PC-9 (cell line): ENCODE data around the gene PGBD5. TPM values are rescaled to one million over a fixed set of nuclear protein-coding genes. Genes with fewer than 3 reads are reported as not detected.

ENCODE experiments used
- BruUV-seq: library from RNA; stranded (reverse); fragments of 400-500 nt; replicated peaks from 2 replicates; lab custom pipeline; 2021; lab: Mats Ljungman, UMichigan
- CTCF ChIA-PET: fragments of 300-600 bp; sonication (Branson Sonifier 250); formaldehyde crosslinking; loops from one replicate; lab custom pipeline; 2022; ENCODE audit warnings: antibody characterized with exemption; lab: Charles Lee
- POLR2A ChIA-PET: fragments of 300-600 bp; sonication (Branson Sonifier 250); formaldehyde crosslinking; loops from one replicate; lab custom pipeline; 2022; ENCODE audit warnings: antibody characterized with exemption; ENCODE audit not compliant: unreplicated experiment; lab: Charles Lee
- DNase-seq, 2 experiments: peaks; one replicate each; pipeline versions ENCODE4 v3.0.0 to v3.0.0-alpha.2; 2015 to 2022; ENCODE audit warnings: mixed read lengths in 1 of 2
- H2AFZ ChIP-seq: fragments of 200-600 bp; sonication (generic); 2 replicates; pipeline ENCODE4 v1.8.1; 2017; ENCODE audit warnings: antibody characterized with exemption
- H3F3A ChIP-seq: fragments of 200-600 bp; sonication (generic); 2 replicates; pipeline ENCODE4 v1.8.1; 2017; ENCODE audit warnings: antibody characterized with exemption, mild to moderate bottlenecking, low read depth; ENCODE audit not compliant: insufficient read depth
- H3K27ac ChIP-seq: fragments of 200-600 bp; sonication (generic); 2 replicates; pipeline ENCODE4 v1.6.1; 2016; ENCODE audit warnings: mixed run types
- H3K27me3 ChIP-seq: fragments of 200-600 bp; sonication (generic); 2 replicates; pipeline ENCODE4 v1.6.1; 2016; ENCODE audit warnings: low read depth, mixed run types; ENCODE audit not compliant: insufficient read depth
- H3K36me3 ChIP-seq: fragments of 200-600 bp; sonication (generic); 2 replicates; pipeline ENCODE4 v1.6.1; 2016; ENCODE audit warnings: low read depth, mixed run types
- H3K4me1 ChIP-seq: fragments of 200-600 bp; sonication (generic); replicated peaks from 2 replicates; pipeline ENCODE4 v1.6.1; 2016; ENCODE audit warnings: mixed run types; ENCODE audit not compliant: insufficient read depth
- H3K4me2 ChIP-seq: fragments of 200-600 bp; sonication (generic); 2 replicates; pipeline ENCODE4 v1.6.1; 2017; ENCODE audit warnings: mixed run types
- H3K4me3 ChIP-seq: fragments of 200-600 bp; sonication (generic); 2 replicates; pipeline ENCODE4 v1.6.1; 2016; ENCODE audit warnings: mixed run types
- H3K79me2 ChIP-seq: fragments of 200-600 bp; sonication (generic); 2 replicates; pipeline ENCODE4 v1.6.1; 2017; ENCODE audit warnings: low read depth, mixed run types
- H3K9me2 ChIP-seq: fragments of 200-600 bp; sonication (generic); 2 replicates; pipeline ENCODE4 v1.8.1; 2017; ENCODE audit warnings: mild to moderate bottlenecking; ENCODE audit not compliant: insufficient read depth
- H3K9me3 ChIP-seq: fragments of 200-600 bp; sonication (generic); 2 replicates; pipeline ENCODE4 v1.8.1; 2016; ENCODE audit warnings: low read depth; ENCODE audit not compliant: insufficient read depth
- H4K20me1 ChIP-seq: fragments of 200-600 bp; sonication (generic); 2 replicates; pipeline ENCODE4 v1.8.1; 2017; ENCODE audit not compliant: insufficient read depth
- CTCF ChIP-seq: fragments of 200-600 bp; sonication (generic); conservative IDR thresholded peaks from 2 replicates; pipeline ENCODE4 v1.6.1; 2017; ENCODE audit warnings: mixed run types, antibody characterized with exemption, mild to moderate bottlenecking, moderate library complexity
- EZH2 ChIP-seq: fragments of 200-600 bp; sonication (generic); IDR thresholded peaks from 2 replicates; pipeline ENCODE4 v1.8.0; 2017; ENCODE audit warnings: antibody characterized with exemption, low read depth
- intact Hi-C: fragments of 100-400 bp; cut with micrococcal nuclease; formaldehyde crosslinking; loops from one replicate; pipeline ENCODE4 v1.10.0; 2022; ENCODE audit not compliant: unreplicated experiment
- total RNA-seq: library from RNA; stranded (reverse); gene quantifications from 2 replicates; pipeline ENCODE4 v1.2.3, GENCODE V29; 2021

The PGBD5 gene
- total RNA-seq, 1 experiment from 2014 or later = not detected

DNA sequence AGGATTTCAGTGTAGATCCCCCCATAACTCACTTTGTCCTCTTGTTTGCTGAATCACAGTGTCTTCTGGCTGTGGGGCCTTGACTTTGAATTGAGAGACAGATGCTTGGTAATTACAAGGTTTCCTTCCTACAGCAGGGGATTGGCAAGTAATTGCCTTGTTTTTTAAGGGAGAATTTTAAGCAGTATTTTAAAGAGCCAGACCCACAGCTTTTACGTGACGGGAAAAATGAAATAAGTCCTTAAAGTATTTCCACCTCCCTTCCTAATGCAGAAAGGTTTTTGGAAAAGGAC, 41.0 kb downstream of the PGBD5 start:
- POLR2A ChIA-PET = no interaction called here
- Histone ChIP-seq H3K27ac (no peak overlapping the region), H3K36me3 (no peaks in the 10 kb centered on the region), H3F3A (no peaks in the 10 kb centered on the region), H3K79me2 (no peaks in the 10 kb centered on the region), H3K9me2 (no peaks in the 10 kb centered on the region), H3K4me1 (no peaks in the 10 kb centered on the region), H3K27me3 (peaks cover 14% of the 10 kb centered on the region), H3K4me3 (no peak overlapping the region), H3K9me3 (no peaks in the 10 kb centered on the region), H3K4me2 (no peak overlapping the region), H2AFZ (no peak overlapping the region), H4K20me1 (no peaks in the 10 kb centered on the region)
- no peak for DNase-seq
- intact Hi-C loops = no loop called here
- TF ChIP-seq CTCF (no peak), EZH2 (no peak)
- no TSS peak for BruUV-seq
- CTCF ChIA-PET = no interaction called here

GRCh38 chr1:230384380-230385157, 41.6 kb downstream of the PGBD5 start:
- ChIA-PET CTCF (no interaction called here), POLR2A (no interaction called here)
- H3K79me2 ChIP-seq = no peaks in the 10 kb centered on the region
- no peak for DNase-seq
- H3K27ac ChIP-seq = no peak overlapping the region
- intact Hi-C loops = no loop called here
- H3K4me2 ChIP-seq = no peak overlapping the region
- H2AFZ ChIP-seq = no peak overlapping the region
- no peaks in the 10 kb centered on the region for H3K4me1 ChIP-seq
- no TSS peak for BruUV-seq
- H4K20me1 ChIP-seq = no peaks in the 10 kb centered on the region
- no peaks in the 10 kb centered on the region for H3F3A ChIP-seq
- peaks cover 13% of the 10 kb centered on the region; the same call in 1 of the 2 replicates for H3K27me3 ChIP-seq
- no peak overlapping the region for H3K4me3 ChIP-seq
- no peaks in the 10 kb centered on the region for H3K9me2 ChIP-seq
- H3K36me3 ChIP-seq = no peaks in the 10 kb centered on the region
- H3K9me3 ChIP-seq = 0 out of 2 replicates have a peak, but pooled peaks cover 1% of the 10 kb centered on the region
- TF ChIP-seq CTCF = no peak
- no peak for TF ChIP-seq EZH2

- Histone ChIP-seq H3K9me2 (no peaks in the 10 kb centered on the region), H2AFZ (no peak overlapping the region), H3K4me2 (no peak overlapping the region), H3K27me3 (peaks cover 10% of the 10 kb centered on the region; the same call in 1 of the 2 replicates), H4K20me1 (no peaks in the 10 kb centered on the region), H3F3A (no peaks in the 10 kb centered on the region), H3K4me3 (no peak overlapping the region), H3K27ac (no peak overlapping the region), H3K79me2 (no peaks in the 10 kb centered on the region), H3K9me3 (peaks cover 9% of the 10 kb centered on the region; the same call in 1 of the 2 replicates), H3K36me3 (no peaks in the 10 kb centered on the region), H3K4me1 (no peaks in the 10 kb centered on the region)
- POLR2A ChIA-PET = no interaction called here
- TF ChIP-seq CTCF = no peak
- TF ChIP-seq EZH2 = no peak
- no peak for DNase-seq
- BruUV-seq = no TSS peak
- CTCF ChIA-PET = no interaction called here
- intact Hi-C loops = no loop called here
Observed at GRCh38 chr1:230383425-230383824, 42.7 kb downstream of the PGBD5 start.
